HG03097 (cell line): ENCODE results near the gene BRCA1.
"Not testable (repeated sequence)": the region's sequence is repeated elsewhere in the genome, so short reads cannot be mapped to it uniquely, and the experiment has no call there.

Experiments used
- ATAC-seq: cut with Tn5 transposase; IDR thresholded peaks from one replicate; pipeline ENCODE4 v1.9.1; 2021; ENCODE audit not compliant: unreplicated experiment, low FRiP score

The BRCA1 gene

DNA sequence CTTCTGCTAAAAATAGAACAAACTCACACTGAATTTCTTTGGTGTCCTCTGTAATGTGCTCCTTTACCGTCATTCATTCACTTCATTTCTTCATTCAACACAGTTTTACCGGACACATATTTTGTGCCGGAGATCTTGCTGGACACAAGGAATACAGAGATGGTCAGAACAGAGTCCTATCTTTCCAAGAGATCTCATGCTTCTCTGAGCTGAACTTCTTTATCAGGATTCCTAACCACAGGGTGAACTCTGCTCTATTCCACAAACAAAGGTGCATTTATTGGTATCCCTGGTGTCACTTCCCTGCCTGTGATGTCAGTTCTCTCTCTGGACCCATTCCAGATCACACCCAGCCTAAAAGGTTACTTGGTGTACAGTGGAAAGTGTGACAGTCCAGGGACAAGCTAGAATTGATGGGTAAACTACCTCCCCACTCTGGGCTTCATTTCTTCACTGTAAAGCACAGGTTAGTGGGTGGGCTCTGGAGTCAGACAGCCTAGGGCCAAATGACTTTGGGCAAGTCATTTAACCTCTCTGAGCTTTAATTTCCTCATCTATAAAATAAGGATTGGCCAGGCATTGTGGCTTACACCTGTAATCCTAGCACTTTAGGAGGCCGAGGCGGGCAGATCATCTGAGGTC, 114.4 kb downstream of the BRCA1 start:
- no peak for ATAC-seq

DNA sequence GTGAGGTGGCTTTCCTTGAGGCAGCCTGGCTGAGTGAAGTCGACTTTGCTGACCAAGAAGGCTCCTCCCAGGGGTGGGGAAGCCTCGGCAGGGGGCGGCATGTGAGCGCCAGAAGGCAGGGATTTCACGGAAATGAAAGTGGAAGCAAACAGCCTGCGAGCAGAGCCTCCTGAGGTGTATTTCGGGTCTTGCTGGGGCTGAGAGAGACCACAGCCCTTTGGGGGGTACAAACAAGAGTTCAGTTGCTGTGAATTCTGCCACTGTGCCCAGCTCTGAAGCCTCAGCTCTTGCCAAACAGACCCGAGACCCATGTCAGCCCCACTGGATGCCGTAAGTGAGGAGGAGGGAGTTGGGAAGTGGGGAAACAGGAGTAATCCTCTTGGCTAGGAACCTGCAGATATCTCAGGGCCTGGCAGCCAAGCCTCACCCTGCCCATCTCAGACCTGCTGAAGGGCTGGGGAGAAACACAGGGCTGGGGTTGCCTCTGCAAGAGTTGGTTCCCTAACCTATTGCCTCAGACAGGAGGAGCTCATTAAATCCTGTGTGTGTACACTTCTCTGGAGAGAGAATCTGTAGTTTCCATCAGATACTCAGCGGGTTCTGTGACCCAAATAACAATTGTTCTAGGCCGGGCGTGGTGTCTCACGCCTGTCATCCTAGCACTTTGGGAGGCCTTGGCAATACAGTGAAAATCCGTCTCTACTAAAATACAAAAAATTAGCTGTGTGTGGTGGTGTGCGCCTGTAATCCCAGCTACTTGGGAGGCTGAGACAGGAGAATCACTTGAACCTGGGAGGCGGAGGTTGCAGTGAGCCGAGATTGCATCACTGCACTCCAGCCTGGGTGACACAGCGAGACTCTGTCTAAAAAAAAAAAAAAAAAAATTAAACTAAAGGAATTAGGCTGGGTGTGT, 118.3 kb downstream of the BRCA1 start, which contains the start of gene IFI35:
TSS of gene IFI35 (plus strand) at position 146 of the 913 bp plus-strand sequence. CDS start at position 310, 164 bp downstream.
- no peak for ATAC-seq

DNA sequence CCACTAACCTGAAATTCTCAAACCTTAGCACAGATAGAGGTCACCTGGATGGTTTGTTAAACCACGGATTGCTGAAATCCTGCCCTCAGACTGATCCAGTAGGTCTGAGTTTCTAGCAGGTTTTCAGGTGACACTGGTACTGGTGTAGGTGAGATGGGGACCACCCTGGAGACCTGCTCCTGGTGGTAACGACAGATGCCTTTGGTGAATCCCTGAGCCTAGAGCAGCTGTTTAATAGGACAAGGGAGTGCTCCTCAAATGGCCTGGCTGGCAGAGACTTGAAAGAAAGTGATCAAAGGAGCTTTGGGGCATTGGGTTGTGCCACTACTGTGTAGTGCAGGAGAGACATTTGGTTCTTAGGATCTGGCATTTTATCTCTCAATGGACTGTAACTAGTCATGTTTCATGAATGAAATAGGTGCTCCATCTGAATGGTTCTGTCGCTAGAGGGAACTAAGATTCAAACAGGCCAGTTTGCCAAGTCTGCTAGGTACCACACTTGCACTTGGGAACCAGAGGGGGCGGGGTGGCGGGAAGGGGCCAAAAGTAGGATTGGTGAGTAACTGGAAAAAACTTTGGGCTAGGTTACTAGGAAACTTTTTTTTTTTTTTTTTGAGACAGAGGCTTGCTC, 121.5 kb downstream of the BRCA1 start:
- no peak for ATAC-seq

DNA sequence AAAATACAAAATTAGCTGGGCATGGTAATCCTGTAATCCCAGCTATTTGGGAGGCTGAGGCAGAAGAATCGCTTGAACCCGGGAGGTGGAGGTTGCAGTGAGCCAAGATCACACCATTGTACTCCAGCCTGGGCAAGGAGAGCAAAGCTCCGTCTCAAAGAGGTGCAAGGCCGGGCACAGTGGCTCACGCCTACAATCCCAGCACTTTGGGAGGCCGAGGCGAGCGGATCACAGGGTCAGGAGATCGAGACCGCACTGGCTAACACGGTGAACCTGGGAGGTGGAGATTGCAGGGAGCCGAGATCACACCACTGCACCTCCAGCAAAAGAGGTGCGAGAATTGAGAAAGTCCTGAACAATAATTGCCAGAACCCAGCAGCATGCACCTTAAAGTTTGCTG, 124.3 kb downstream of the BRCA1 start:
- ATAC-seq, result not testable (repeated sequence)

DNA sequence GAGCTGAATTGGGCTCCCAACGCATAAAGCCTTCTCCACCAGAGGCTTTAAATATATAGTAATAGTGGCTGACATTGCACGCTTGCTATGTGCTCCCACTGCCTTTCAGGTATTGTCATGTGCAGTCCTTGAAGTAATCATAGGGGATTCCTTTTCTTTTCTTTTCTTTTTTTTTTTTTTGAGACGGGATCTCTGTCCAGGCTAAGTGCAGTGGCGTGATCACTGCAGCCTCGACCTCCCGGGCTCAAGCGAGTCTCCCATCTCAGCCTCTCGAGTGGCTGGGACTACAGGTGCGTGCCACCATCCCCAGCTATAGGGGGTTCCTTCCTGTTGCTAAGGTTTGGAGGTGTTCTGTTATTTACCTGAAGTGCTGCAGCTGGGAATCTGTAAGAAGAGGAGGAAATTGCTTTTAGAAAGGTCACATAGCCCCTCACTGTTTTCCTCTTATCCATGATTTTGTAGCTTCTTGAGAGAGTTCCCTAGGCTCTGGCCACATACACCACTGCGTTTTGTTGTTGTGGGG, 126.1 kb downstream of the BRCA1 start:
- no peak for ATAC-seq

DNA sequence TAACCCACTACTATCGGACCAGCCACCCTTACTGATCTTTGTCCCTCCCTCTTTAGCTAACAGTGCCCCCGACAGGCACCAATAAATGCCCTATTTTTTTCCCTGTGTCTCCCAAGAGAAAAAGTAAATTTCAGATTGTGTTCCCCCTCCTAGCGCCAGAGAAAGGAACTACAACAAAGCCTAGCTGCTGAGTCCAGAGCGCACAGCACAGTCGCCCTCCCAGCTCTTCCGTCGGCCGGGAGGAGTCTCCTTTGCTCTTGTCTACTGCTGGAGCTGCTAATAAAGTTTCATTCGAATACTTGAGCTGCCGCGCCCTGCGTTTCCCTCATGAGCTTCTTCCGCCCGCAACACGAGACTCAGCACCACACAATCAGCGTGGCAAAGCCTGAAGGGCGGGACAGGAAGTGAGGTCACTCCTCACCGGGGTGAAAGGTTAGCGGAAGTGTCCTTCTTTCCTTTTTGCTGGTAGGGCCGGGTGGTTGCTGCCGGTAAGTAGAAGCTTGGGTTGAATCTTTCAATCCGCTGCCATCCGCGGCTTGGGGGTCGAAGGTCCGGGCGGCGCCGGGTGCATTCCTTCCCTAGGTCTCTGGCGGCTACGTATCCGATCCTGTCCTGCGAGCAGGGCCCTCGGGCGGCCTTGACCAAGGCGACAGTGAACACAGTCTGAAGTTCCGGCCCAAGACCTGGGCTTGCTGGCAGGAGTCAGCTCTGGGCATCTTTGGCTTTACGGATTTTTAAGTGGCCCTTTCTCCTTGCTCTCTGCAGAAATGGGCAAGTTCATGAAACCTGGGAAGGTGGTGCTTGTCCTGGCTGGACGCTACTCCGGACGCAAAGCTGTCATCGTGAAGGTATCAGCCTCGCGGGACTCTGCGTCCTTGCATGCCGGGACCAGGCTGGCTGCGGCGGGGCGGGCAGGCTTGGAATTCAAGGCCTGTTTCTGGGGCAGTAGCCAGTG, 126.9 kb downstream of the BRCA1 start, which contains the start of gene RPL27:
TSS of gene RPL27 (plus strand) at position 436 of the 955 bp plus-strand sequence. CDS start at position 768, 332 bp downstream.
- peak; percentile 90 for ATAC-seq

DNA sequence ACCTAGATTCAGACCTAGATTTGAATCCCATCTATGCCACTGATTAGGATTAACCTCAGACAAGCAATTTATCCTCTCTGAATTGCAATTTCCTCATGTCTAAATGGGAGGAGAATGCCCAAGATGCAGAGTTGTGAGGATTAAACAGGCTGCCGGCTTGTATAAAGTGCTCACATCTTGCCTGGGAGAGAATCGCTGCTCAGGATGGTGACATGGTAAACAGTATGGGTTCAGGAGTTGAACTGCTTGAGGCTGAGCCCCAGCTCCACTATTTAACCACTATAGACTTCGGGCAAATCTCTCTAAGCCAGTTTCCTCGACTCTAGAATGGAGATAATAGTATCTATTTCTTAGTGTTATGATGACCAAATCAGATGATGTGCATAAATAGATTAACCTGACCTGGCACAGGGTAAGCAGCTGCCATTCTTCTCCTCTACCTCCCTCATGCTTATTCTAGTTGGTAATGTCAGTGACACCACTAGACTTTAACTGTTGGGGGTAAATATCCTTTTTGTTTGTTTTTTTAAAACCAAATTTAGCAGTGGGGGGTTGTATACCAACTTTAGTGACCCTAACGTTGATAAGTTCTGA, 127.7 kb downstream of the BRCA1 start:
- no peak for ATAC-seq
